Uterus (tissue), 4 donors: ENCODE results near the gene RAP1A. TPM values are rescaled to one million over a fixed set of nuclear protein-coding genes. Genes with fewer than 3 reads are reported as not detected.

Experiments used
- DNase-seq, 2 donors: peaks; one replicate each; pipeline ENCODE4 v3.0.0-alpha.2; 2019 to 2020
- H3K27ac ChIP-seq, 2 donors: fragments of 200-600 bp; sonication (generic); 1 replicate in 1 of 2; 2 replicates in 1 of 2; pipeline ENCODE4 v1.5.1; 2016 to 2018
- H3K27me3 ChIP-seq, 2 donors: fragments of 200-600 bp; sonication (generic); one replicate each; pipeline ENCODE4 v1.5.1; 2018 to 2019; ENCODE audit warnings: control low read depth in 1 of 2
- H3K36me3 ChIP-seq, 2 donors: fragments of 200-600 bp; sonication (generic); one replicate each; pipeline ENCODE4 v1.5.1; 2019; ENCODE audit warnings: control low read depth in 1 of 2
- H3K4me1 ChIP-seq, 2 donors: fragments of 200-600 bp; sonication (generic); one replicate each; pipeline ENCODE4 v1.5.1; 2018 to 2019; ENCODE audit warnings: control low read depth in 1 of 2
- H3K4me3 ChIP-seq, 2 donors: fragments of 200-600 bp; sonication (generic); 1 replicate in 1 of 2; 2 replicates in 1 of 2; pipeline ENCODE4 v1.5.1; 2018 to 2019; ENCODE audit warnings: mild to moderate bottlenecking in 1 of 2
- H3K9me3 ChIP-seq, 2 donors: fragments of 200-600 bp; sonication (generic); one replicate each; pipeline ENCODE4 v1.5.1; 2019; ENCODE audit warnings: control low read depth in 1 of 2
- CTCF ChIP-seq, 4 experiments: fragments of 200-600 bp in 2 of 4; fragments of 450-650 bp in 2 of 4; sonication (generic) in 2 of 4; IDR thresholded peaks; one replicate each; pipeline ENCODE4 v1.5.1; 2016 to 2019; ENCODE audit warnings: antibody characterized with exemption in 4 of 4, mild to moderate bottlenecking in 2 of 4, moderate library complexity in 1 of 4
- POLR2A ChIP-seq, 2 donors: fragments of 450-650 bp; IDR thresholded peaks; one replicate each; pipeline ENCODE4 v1.6.1; 2016; ENCODE audit warnings: antibody characterized with exemption in 2 of 2, mild to moderate bottlenecking in 1 of 2, moderate library complexity in 1 of 2
- intact Hi-C: fragments of 100-400 bp; cut with DNase I; formaldehyde crosslinking; loops from one replicate; pipeline ENCODE4 v1.15.1; 2023; ENCODE audit warnings: low total_unique reads
- total RNA-seq, 4 donors: library from RNA; depleted of rRNA in 3 of 4; stranded (reverse); fragments of >200 nt in 3 of 4; gene quantifications; one replicate each; pipeline versions ENCODE4 v1.1.0 to v1.2.4, GENCODE V29; 2014 to 2023
- donor health status: DM: yes; HTN: yes; CAD: no.

The RAP1A gene
- total RNA-seq, 4 donors from 2014 or later: 47.6 to 94.8 (median 60.2) TPM

GRCh38 chr1:111709986-111710385 lies 90.4 kb downstream of the RAP1A start:
- H3K36me3 ChIP-seq: no peaks in the 10 kb centered on the region
- no peak overlapping the region for H3K27ac ChIP-seq
- no peaks in the 10 kb centered on the region for H3K27me3 ChIP-seq
- no peak overlapping the region for H3K4me3 ChIP-seq
- no peaks in the 10 kb centered on the region for H3K9me3 ChIP-seq
- TF ChIP-seq POLR2A (IDR thresholded peaks at IDR 0.05): no peak
- TF ChIP-seq CTCF (IDR thresholded peaks at IDR 0.05): no peak
- intact Hi-C loops: no loop called here
- no peak for DNase-seq
- no peaks in the 10 kb centered on the region for H3K4me1 ChIP-seq

- DNase-seq: no peak
- Histone ChIP-seq H3K27ac (no peak overlapping the region), H3K27me3 (no peaks in the 10 kb centered on the region), H3K36me3 (no peaks in the 10 kb centered on the region), H3K9me3 (no peaks in the 10 kb centered on the region), H3K4me1 (no peaks in the 10 kb centered on the region), H3K4me3 (no peak overlapping the region)
- intact Hi-C loops: no loop called here
- TF ChIP-seq POLR2A (IDR thresholded peaks at IDR 0.05) (no peak), CTCF (IDR thresholded peaks at IDR 0.05) (no peak)
Measured at GRCh38 chr1:111716333-111716732, 96.7 kb downstream of the RAP1A start.

GRCh38 chr1:111717450-111717849 lies 97.9 kb downstream of the RAP1A start:
- Histone ChIP-seq H3K36me3 (no peaks in the 10 kb centered on the region), H3K9me3 (no peaks in the 10 kb centered on the region), H3K4me3 (no peak overlapping the region), H3K4me1 (no peaks in the 10 kb centered on the region), H3K27me3 (no peaks in the 10 kb centered on the region), H3K27ac (no peak overlapping the region)
- no peak for DNase-seq
- TF ChIP-seq CTCF (IDR thresholded peaks at IDR 0.05) (no peak), POLR2A (IDR thresholded peaks at IDR 0.05) (no peak)
- intact Hi-C loops: no loop called here

- DNase-seq: no peak
- no peaks in the 10 kb centered on the region for H3K9me3 ChIP-seq
- intact Hi-C loops: no loop called here
- TF ChIP-seq CTCF (IDR thresholded peaks at IDR 0.05) (no peak), POLR2A (IDR thresholded peaks at IDR 0.05) (no peak)
- H3K4me3 ChIP-seq: no peak overlapping the region
- H3K36me3 ChIP-seq: no peaks in the 10 kb centered on the region
- no peaks in the 10 kb centered on the region for H3K4me1 ChIP-seq
- H3K27me3 ChIP-seq: no peaks in the 10 kb centered on the region
- H3K27ac ChIP-seq: no peak overlapping the region
Measured at GRCh38 chr1:111719135-111719534, 99.5 kb downstream of the RAP1A start.

GRCh38 chr1:111719674-111720132 lies 100.1 kb downstream of the RAP1A start:
- intact Hi-C loops: no loop called here
- no peaks in the 10 kb centered on the region for H3K9me3 ChIP-seq
- H3K4me1 ChIP-seq: no peaks in the 10 kb centered on the region
- no peak for TF ChIP-seq POLR2A (IDR thresholded peaks at IDR 0.05)
- no peak for TF ChIP-seq CTCF (IDR thresholded peaks at IDR 0.05)
- H3K27me3 ChIP-seq: no peaks in the 10 kb centered on the region
- no peak overlapping the region for H3K4me3 ChIP-seq
- DNase-seq: peak in 1 of 2 donors; percentile 47
- H3K27ac ChIP-seq: no peak overlapping the region
- H3K36me3 ChIP-seq: no peaks in the 10 kb centered on the region
